Measurements from ENCODE around the gene ADORA1. TPM values are rescaled to one million over a fixed set of nuclear protein-coding genes. Genes with fewer than 3 reads are reported as not detected.
A peak's percentile ranks its signal among the peaks of the same experiment; 100 is the strongest.

Gene ADORA1
- total RNA-seq, 1 experiment from 2014 or later, result 1.2 TPM

DNA sequence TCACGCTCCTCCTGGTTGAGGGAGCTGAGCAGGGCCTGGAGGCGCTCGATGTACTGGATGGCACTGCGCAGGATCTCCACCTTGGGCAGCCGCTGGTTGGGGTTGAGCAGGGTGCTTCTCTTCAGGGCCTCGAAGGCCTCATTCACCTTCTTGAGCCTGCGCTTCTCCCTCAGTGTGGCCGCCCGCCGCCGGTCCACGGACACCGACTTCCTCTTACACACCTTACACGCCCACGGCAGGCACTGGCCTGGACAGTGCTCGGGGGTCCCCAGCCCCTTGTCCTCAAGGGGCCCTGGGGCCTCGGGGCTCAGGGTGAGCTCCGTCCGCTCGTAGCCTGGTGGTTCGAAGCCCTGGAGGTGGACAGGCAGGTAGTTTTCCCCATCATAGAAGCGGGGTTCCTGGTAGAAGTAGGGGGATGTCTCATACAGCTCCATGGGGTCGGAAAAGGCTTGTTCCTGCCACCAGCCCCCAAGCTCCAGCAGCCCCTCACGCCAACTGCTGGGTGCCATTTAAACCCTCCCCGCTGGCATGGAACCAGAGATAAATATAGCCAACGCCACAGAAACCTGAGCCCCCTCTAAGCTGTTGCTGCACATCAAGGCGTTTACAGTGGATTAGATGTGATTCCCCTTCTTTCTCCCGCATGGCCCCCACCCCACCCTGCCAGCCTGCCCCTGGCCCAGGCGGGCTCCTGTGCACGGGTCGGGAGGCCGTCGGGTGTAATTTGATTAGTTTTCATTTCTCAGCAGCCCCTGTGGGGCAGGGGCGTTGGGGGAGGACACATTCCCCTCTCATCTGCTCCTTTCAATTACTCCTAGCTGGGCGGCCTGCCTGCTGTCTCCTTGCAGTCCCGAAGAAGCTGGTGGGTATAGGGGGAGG, 41.8 kb upstream of the ADORA1 start, which contains the start of gene MYOG:
Gene MYOG, minus strand, starts transcription at position 485 of the 879 bp plus-strand sequence. Its CDS starts 51 bp downstream, at position 434.
- DNase-seq (ENCODE audit: low spot score), result no peak
- H3K4me1 ChIP-seq (ENCODE audit: insufficient read depth, low read length, poor library complexity, severe bottlenecking), result no peaks in the 10 kb centered on the region
- H3K9me3 ChIP-seq (ENCODE audit: low read depth, low read length, poor library complexity, severe bottlenecking), result no peaks in the 10 kb centered on the region
- BruUV-seq (replicated peaks), result no TSS peak
- TF ChIP-seq CTCF (conservative IDR thresholded peaks at IDR 0.05; ENCODE audit: low read depth, low read length) (no peak), EZH2 (IDR thresholded peaks at IDR 0.05; ENCODE audit: borderline replicate concordance, low read depth, low read length, poor library complexity, severe bottlenecking) (no peak)
- ChIA-PET CTCF (no interaction called here), POLR2A (ENCODE audit: low non-redundant PET) (no interaction called here)
- H3K27me3 ChIP-seq (replicated peaks; ENCODE audit: insufficient read depth, low read depth, low read length, poor library complexity), result peaks cover 3% of the 10 kb centered on the region
- H3K4me3 ChIP-seq (ENCODE audit: low read depth, low read length, poor library complexity, severe bottlenecking), result no peak within 1 kb of the TSS
- no peak within 1 kb of the TSS for H3K27ac ChIP-seq (ENCODE audit: low read depth, low read length, poor library complexity, severe bottlenecking)
- H3K36me3 ChIP-seq (ENCODE audit: insufficient read depth, low read length, poor library complexity, severe bottlenecking), result no peaks in the 10 kb centered on the region
- intact Hi-C loops (cut with micrococcal nuclease; ENCODE audit: unreplicated experiment), result no loop called here

GRCh38 chr1:203086992-203087763, 40.3 kb upstream of the ADORA1 start:
- peak; percentile 29 for DNase-seq (ENCODE audit: low spot score)
- H3K36me3 ChIP-seq (ENCODE audit: insufficient read depth, low read length, poor library complexity, severe bottlenecking), result no peaks in the 10 kb centered on the region
- H3K4me3 ChIP-seq (ENCODE audit: low read depth, low read length, poor library complexity, severe bottlenecking), result no peak overlapping the region
- H3K27me3 ChIP-seq (replicated peaks; ENCODE audit: insufficient read depth, low read depth, low read length, poor library complexity), result no peaks in the 10 kb centered on the region
- H3K9me3 ChIP-seq (ENCODE audit: low read depth, low read length, poor library complexity, severe bottlenecking), result no peaks in the 10 kb centered on the region
- CTCF ChIA-PET, result no interaction called here
- no peak for TF ChIP-seq CTCF (conservative IDR thresholded peaks at IDR 0.05; ENCODE audit: low read depth, low read length)
- no peak for TF ChIP-seq EZH2 (IDR thresholded peaks at IDR 0.05; ENCODE audit: borderline replicate concordance, low read depth, low read length, poor library complexity, severe bottlenecking)
- no peak overlapping the region for H3K27ac ChIP-seq (ENCODE audit: low read depth, low read length, poor library complexity, severe bottlenecking)
- no TSS peak for BruUV-seq (replicated peaks)
- POLR2A ChIA-PET (ENCODE audit: low non-redundant PET), result no interaction called here
- no peaks in the 10 kb centered on the region for H3K4me1 ChIP-seq (ENCODE audit: insufficient read depth, low read length, poor library complexity, severe bottlenecking)
- intact Hi-C loops (cut with micrococcal nuclease; ENCODE audit: unreplicated experiment), result no loop called here

GRCh38 chr1:203088441-203088840, 39.1 kb upstream of the ADORA1 start:
- no peaks in the 10 kb centered on the region for H3K27me3 ChIP-seq (replicated peaks; ENCODE audit: insufficient read depth, low read depth, low read length, poor library complexity)
- H3K9me3 ChIP-seq (ENCODE audit: low read depth, low read length, poor library complexity, severe bottlenecking), result no peaks in the 10 kb centered on the region
- BruUV-seq (replicated peaks), result no TSS peak
- H3K4me3 ChIP-seq (ENCODE audit: low read depth, low read length, poor library complexity, severe bottlenecking), result no peak overlapping the region
- POLR2A ChIA-PET (ENCODE audit: low non-redundant PET), result no interaction called here
- H3K36me3 ChIP-seq (ENCODE audit: insufficient read depth, low read length, poor library complexity, severe bottlenecking), result no peaks in the 10 kb centered on the region
- no peak overlapping the region for H3K27ac ChIP-seq (ENCODE audit: low read depth, low read length, poor library complexity, severe bottlenecking)
- intact Hi-C loops (cut with micrococcal nuclease; ENCODE audit: unreplicated experiment), result no loop called here
- CTCF ChIA-PET, result no interaction called here
- no peaks in the 10 kb centered on the region for H3K4me1 ChIP-seq (ENCODE audit: insufficient read depth, low read length, poor library complexity, severe bottlenecking)
- no peak for DNase-seq (ENCODE audit: low spot score)
- TF ChIP-seq EZH2 (IDR thresholded peaks at IDR 0.05; ENCODE audit: borderline replicate concordance, low read depth, low read length, poor library complexity, severe bottlenecking), result no peak
- TF ChIP-seq CTCF (conservative IDR thresholded peaks at IDR 0.05; ENCODE audit: low read depth, low read length), result no peak
